HFFc6 (cell line): Measurements from ENCODE around the gene GLTP. TPM values are rescaled to one million over a fixed set of nuclear protein-coding genes. Genes with fewer than 3 reads are reported as not detected.
"Not testable (repeated sequence)": the region's sequence is repeated elsewhere in the genome, so short reads cannot be mapped to it uniquely, and the experiment has no call there.

Experiments used
- DNase-seq: peaks from one replicate; pipeline ENCODE4 v3.0.0-alpha.2; 2018
- H3K27ac Mint-ChIP-seq: 2 replicates; pipeline ENCODE4 v1.8.0; 2020; ENCODE audit warnings: mild to moderate bottlenecking, mixed read lengths
- H3K27me3 Mint-ChIP-seq: 2 replicates; pipeline ENCODE4 v1.8.0; 2021; ENCODE audit warnings: mild to moderate bottlenecking, moderate library complexity, mixed read lengths; ENCODE audit not compliant: insufficient read depth
- H3K36me3 Mint-ChIP-seq: 2 replicates; pipeline ENCODE4 v1.8.0; 2021; ENCODE audit warnings: low read depth, mixed read lengths
- H3K4me1 Mint-ChIP-seq: 2 replicates; pipeline ENCODE4 v1.8.0; 2020; ENCODE audit warnings: low read depth, mixed read lengths
- H3K4me3 Mint-ChIP-seq: 2 replicates; pipeline ENCODE4 v1.8.0; 2020; ENCODE audit warnings: mild to moderate bottlenecking, moderate library complexity, mixed read lengths
- H3K9me3 Mint-ChIP-seq: 2 replicates; pipeline ENCODE4 v1.8.0; 2020; ENCODE audit warnings: mild to moderate bottlenecking, mixed read lengths
- total RNA-seq, 6 experiments: library from RNA; stranded (reverse); fragmentation: NEBNext Ultra II Directional; extraction: Animal tissue kit (Norgen Biotek cat#: 25700); gene quantifications; 2 replicates in 1 of 6; 3 replicates in 5 of 6; pipeline ENCODE4 v1.2.3, GENCODE V29; 2021
- TF ChIP-seq, protein P1 (sequence below): fragments of 200-600 bp; sonication (generic); IDR thresholded peaks from 2 replicates; pipeline ENCODE4 v1.5.0; 2021; ENCODE audit warnings: antibody characterized with exemption, mild to moderate bottlenecking

GLTP gene
- total RNA-seq, 6 experiments from 2014 or later, result 77.4 to 87.9 (median 82.0) TPM

DNA sequence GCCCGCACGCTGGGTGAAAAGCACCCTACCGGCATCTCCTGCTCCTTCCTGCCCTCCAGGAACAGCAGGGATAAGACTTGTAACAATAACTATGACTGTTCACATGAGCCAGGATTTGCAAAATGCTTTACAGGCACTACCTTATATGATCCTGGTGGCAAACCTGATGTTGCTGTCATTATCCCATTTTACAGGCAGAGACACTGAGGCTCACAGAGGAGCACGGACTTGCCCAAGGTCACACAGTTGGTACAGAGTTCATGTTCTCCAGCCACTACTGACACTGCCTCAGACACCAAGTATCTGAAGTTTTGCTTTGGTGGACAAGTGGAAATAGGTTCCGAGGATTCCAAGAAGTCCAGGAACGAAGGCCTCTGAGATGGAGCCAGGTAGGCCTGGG is 22.6 kb downstream of the GLTP start:
- H3K4me1 Mint-ChIP-seq, result peaks cover 9% of the 10 kb centered on the region; the same call in 1 of the 2 replicates
- TF ChIP-seq, protein P1, sequence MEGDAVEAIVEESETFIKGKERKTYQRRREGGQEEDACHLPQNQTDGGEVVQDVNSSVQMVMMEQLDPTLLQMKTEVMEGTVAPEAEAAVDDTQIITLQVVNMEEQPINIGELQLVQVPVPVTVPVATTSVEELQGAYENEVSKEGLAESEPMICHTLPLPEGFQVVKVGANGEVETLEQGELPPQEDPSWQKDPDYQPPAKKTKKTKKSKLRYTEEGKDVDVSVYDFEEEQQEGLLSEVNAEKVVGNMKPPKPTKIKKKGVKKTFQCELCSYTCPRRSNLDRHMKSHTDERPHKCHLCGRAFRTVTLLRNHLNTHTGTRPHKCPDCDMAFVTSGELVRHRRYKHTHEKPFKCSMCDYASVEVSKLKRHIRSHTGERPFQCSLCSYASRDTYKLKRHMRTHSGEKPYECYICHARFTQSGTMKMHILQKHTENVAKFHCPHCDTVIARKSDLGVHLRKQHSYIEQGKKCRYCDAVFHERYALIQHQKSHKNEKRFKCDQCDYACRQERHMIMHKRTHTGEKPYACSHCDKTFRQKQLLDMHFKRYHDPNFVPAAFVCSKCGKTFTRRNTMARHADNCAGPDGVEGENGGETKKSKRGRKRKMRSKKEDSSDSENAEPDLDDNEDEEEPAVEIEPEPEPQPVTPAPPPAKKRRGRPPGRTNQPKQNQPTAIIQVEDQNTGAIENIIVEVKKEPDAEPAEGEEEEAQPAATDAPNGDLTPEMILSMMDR, result no peak
- H3K27ac Mint-ChIP-seq, result no peak overlapping the region
- H3K9me3 Mint-ChIP-seq, result no peaks in the 10 kb centered on the region
- DNase-seq, result no peak
- no peaks in the 10 kb centered on the region for H3K27me3 Mint-ChIP-seq
- no peak overlapping the region for H3K4me3 Mint-ChIP-seq
- H3K36me3 Mint-ChIP-seq, result no peaks in the 10 kb centered on the region

DNA sequence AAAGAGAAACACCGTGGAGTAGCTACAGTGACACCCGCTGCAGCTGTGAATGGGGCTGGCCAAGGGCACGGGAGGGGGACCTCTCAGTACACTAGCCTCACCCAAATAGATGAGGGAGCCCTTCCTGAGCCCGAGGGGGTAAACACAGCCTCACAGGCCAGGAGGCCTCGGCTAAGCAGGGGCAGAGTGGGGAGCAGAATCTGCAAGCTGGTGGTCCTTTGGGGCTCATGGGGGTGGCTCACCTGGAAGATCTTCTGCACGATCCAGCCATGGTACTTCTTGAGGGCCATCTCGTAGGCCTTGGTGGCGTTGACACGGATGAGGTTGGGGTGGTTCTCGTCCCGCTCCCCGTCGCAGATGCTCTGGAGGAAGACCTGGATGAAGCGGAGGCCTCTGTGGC is 25.0 kb downstream of the GLTP start:
- H3K27me3 Mint-ChIP-seq, result no peaks in the 10 kb centered on the region
- DNase-seq, result no peak
- H3K4me3 Mint-ChIP-seq, result no peak overlapping the region
- H3K9me3 Mint-ChIP-seq, result no peaks in the 10 kb centered on the region
- TF ChIP-seq, protein P1, result no peak
- no peak overlapping the region for H3K27ac Mint-ChIP-seq
- no peaks in the 10 kb centered on the region; the same call in 1 of the 2 replicates for H3K36me3 Mint-ChIP-seq
- no peaks in the 10 kb centered on the region for H3K4me1 Mint-ChIP-seq

DNA sequence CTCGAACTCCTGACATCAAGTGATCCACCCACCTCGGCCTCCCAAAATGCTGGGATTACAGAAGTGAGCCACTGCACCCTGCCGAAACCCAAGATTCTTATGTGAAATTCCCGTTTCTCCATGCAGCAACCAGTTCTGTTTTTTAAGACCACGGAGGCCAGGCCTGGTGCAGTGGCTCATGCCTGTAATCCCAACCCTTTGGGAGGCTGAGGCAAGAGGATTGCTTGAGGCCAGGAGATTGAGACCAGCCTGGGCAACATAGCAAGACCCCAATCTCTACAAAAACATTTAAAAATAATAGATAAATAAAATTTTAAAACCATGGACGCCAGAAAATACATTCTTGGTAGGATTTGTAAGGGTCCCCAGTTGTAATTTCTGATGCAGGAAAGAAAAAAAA is 29.8 kb downstream of the GLTP start:
- not testable (repeated sequence) for H3K27me3 Mint-ChIP-seq, H3K27ac Mint-ChIP-seq, DNase-seq, H3K4me1 Mint-ChIP-seq, H3K4me3 Mint-ChIP-seq, H3K36me3 Mint-ChIP-seq, H3K9me3 Mint-ChIP-seq

DNA sequence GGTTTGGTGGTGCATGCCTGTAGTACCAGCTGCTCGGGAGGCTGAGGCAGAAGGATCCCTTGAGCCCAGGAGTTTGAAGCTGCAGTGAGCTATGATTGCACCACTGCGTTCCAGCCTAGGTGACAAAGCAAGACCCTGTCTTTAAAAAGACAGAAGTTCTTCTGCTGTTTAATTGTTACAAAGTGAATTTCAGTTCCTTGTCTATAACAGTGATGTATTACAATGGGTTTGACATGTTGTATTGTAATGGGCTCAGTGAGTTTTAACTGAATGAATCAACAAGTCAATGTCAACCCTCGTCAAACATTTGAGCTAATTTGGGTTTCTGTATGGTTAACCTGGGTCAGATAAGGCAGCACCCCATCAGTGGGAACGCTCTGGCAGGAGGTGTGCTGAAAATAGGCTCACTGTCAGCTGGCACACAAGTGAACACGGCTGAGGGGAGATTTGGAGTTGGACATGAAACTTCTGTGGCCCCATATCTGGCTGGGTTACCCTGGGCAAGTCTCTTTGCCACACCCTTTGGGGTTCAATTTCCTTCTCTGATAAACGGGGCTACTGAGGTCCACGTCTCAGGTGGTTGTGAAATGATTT is 33.1 kb downstream of the GLTP start:
- Mint-ChIP-seq H3K27ac (no peak overlapping the region), H3K9me3 (no peaks in the 10 kb centered on the region), H3K36me3 (no peaks in the 10 kb centered on the region; the same call in 1 of the 2 replicates), H3K27me3 (peaks cover 2% of the 10 kb centered on the region; the same call in 1 of the 2 replicates), H3K4me3 (no peak overlapping the region), H3K4me1 (peaks cover 7% of the 10 kb centered on the region; the same call in 1 of the 2 replicates)
- TF ChIP-seq, protein P1, result no peak
- no peak for DNase-seq

DNA sequence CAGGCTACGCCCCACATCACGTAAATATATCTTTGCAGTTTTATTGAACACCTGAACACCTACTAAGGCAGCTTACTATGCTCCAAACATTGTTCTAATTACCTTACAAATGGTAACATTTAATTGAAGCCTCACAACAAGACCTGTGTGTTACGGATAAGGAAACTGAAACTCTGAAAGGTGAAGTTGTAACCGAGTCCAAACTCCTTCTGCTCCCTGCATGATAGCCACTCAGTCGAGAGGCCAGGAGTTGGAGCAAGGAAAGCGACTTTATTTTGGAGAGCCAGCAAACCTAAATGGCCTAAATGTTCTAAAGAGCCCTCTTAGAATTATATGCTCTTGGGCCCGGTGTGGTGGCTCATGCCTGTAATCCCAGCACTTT is 34.5 kb downstream of the GLTP start:
- no peak for DNase-seq
- no peaks in the 10 kb centered on the region for H3K36me3 Mint-ChIP-seq
- TF ChIP-seq, protein P1, result no peak
- peaks cover 2% of the 10 kb centered on the region; the same call in 1 of the 2 replicates for H3K27me3 Mint-ChIP-seq
- no peaks in the 10 kb centered on the region for H3K9me3 Mint-ChIP-seq
- peaks cover 9% of the 10 kb centered on the region for H3K4me1 Mint-ChIP-seq
- H3K4me3 Mint-ChIP-seq, result no peak overlapping the region; the same call in 1 of the 2 replicates
- no peak overlapping the region for H3K27ac Mint-ChIP-seq

DNA sequence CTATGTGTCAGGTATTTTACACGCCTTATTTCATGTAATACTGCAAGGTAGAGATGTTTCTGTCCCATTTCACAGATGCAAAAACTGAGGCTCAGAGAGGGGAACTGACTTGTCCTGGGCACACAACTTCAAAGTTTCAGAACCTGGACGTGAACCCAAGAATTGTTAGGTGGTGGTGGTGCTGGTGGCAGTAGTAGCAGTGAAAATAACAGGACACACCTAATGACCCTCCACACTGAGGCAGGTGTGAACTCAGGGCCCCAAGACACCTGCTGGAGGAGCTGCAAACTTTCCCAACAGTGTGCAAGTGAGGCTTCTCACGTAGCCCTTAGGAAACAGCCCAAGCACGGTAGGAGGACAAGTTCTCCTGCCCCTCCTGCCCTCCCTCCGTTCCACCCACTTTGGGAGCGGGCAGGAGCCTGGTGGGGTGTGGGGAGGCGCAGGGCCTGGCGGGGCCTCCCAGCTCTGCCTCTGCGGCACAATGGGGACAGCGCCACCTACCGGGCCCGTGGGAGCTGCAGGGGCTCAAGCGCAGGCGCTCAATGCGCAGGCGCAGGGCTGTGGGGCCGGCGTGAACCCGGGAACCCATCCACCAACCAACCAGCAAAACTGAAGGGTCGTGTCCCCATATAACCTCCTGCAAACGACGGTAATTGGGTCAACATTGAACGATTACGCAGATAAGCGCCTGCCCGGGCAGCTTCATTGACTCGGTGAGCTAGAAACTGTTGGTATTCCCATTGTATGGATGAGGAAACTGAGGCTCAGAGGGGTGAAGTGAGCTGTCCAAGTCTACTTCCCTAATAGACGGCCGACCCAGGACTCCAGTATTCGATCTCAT is 35.1 kb downstream of the GLTP start:
- TF ChIP-seq, protein P1, result peak; percentile 100
- peak; percentile 64 for DNase-seq

More for the DNA sequence above, 35.1 kb downstream of the GLTP start:
- no peak overlapping the region; the same call in 1 of the 2 replicates for H3K4me3 Mint-ChIP-seq
- no peaks in the 10 kb centered on the region for H3K36me3 Mint-ChIP-seq
- no peaks in the 10 kb centered on the region for H3K9me3 Mint-ChIP-seq
- H3K4me1 Mint-ChIP-seq, result peaks cover 15% of the 10 kb centered on the region
- H3K27ac Mint-ChIP-seq, result no peak overlapping the region
- peaks cover 2% of the 10 kb centered on the region; the same call in 1 of the 2 replicates for H3K27me3 Mint-ChIP-seq
